T-helper 1 cell treated with Interleukin-12 subunit alpha and Interleukin-12 subunit beta and Interleukin-4 antibody, amounts not matched to agents 30 μg/mL and 1 μg/mL, for 36 hours (primary cell): ENCODE measurements around the gene FAM24A.

Source experiments
- H3K27ac Mint-ChIP-seq: one replicate; pipeline ENCODE4 v1.8.0; 2021; ENCODE audit warnings: mild to moderate bottlenecking, mixed read lengths
- H3K27me3 Mint-ChIP-seq: one replicate; pipeline ENCODE4 v1.8.0; 2021; ENCODE audit warnings: low read depth, mixed read lengths
- H3K36me3 Mint-ChIP-seq: one replicate; pipeline ENCODE4 v1.8.0; 2021; ENCODE audit warnings: low read depth, mixed read lengths
- H3K4me1 Mint-ChIP-seq: one replicate; pipeline ENCODE4 v1.8.0; 2021; ENCODE audit warnings: low read depth, mixed read lengths
- H3K4me3 Mint-ChIP-seq: one replicate; pipeline ENCODE4 v1.8.0; 2021; ENCODE audit warnings: mild to moderate bottlenecking, moderate library complexity, mixed read lengths
- H3K9me3 Mint-ChIP-seq: one replicate; pipeline ENCODE4 v1.8.0; 2021; ENCODE audit warnings: mixed read lengths

FAM24A gene

GRCh38 chr10:122955892-122956291 lies 45.5 kb downstream of the FAM24A start:
- H3K9me3 Mint-ChIP-seq, result no peaks in the 10 kb centered on the region
- H3K4me3 Mint-ChIP-seq, result no peak overlapping the region
- peaks cover 9% of the 10 kb centered on the region for H3K27me3 Mint-ChIP-seq
- H3K4me1 Mint-ChIP-seq, result peaks cover 20% of the 10 kb centered on the region
- H3K27ac Mint-ChIP-seq, result no peak overlapping the region
- H3K36me3 Mint-ChIP-seq, result peaks cover 11% of the 10 kb centered on the region

- no peak overlapping the region for H3K27ac Mint-ChIP-seq
- H3K4me1 Mint-ChIP-seq, result peaks cover 15% of the 10 kb centered on the region
- H3K27me3 Mint-ChIP-seq, result peaks cover 9% of the 10 kb centered on the region
- H3K9me3 Mint-ChIP-seq, result no peaks in the 10 kb centered on the region
- peaks cover 9% of the 10 kb centered on the region for H3K36me3 Mint-ChIP-seq
- H3K4me3 Mint-ChIP-seq, result no peak overlapping the region
Observed at GRCh38 chr10:122957474-122957873, 47.1 kb downstream of the FAM24A start.

GRCh38 chr10:122962405-122962804 lies 52.0 kb downstream of the FAM24A start:
- Mint-ChIP-seq H3K27me3 (peaks cover 5% of the 10 kb centered on the region), H3K9me3 (peaks cover 18% of the 10 kb centered on the region), H3K27ac (no peak overlapping the region), H3K36me3 (no peaks in the 10 kb centered on the region), H3K4me1 (no peaks in the 10 kb centered on the region), H3K4me3 (no peak overlapping the region)
